ENCODE data around the gene PDCD4. TPM values are rescaled to one million over a fixed set of nuclear protein-coding genes. Genes with fewer than 3 reads are reported as not detected.

The PDCD4 gene
- total and polyA plus RNA-seq, 4 donors: 81.8 to 123 (median 104) TPM

GRCh38 chr10:110840923-110841428, 30.8 kb upstream of the PDCD4 start:
- Histone ChIP-seq H3K27ac (ENCODE audit: low read depth, low read length) (no peak overlapping the region), H3K27me3 (ENCODE audit: control insufficient read depth, insufficient read depth, low read length) (no peaks in the 10 kb centered on the region), H3K4me1 (ENCODE audit: control insufficient read depth, insufficient read depth, low read length) (peaks cover 7% of the 10 kb centered on the region), H3K9me3 (ENCODE audit: control insufficient read depth, insufficient read depth, low read length) (no peaks in the 10 kb centered on the region), H3K36me3 (ENCODE audit: control insufficient read depth, insufficient read depth, low read length) (no peaks in the 10 kb centered on the region), H3K4me3 (ENCODE audit: low read depth, low read length) (no peak overlapping the region)
- WGBS (ENCODE audit: insufficient coverage): 81% methylated on average over 1 of the region's 3 CpGs
- DNase-seq (ENCODE audit: low read depth in 4 of 6, low spot score in 6 of 6): no peak

- H3K4me3 ChIP-seq (ENCODE audit: low read depth, low read length): no peak overlapping the region
- no peak overlapping the region for H3K27ac ChIP-seq (ENCODE audit: low read depth, low read length)
- no peak for DNase-seq (ENCODE audit: low read depth in 4 of 6, low spot score in 6 of 6)
- no peaks in the 10 kb centered on the region for H3K27me3 ChIP-seq (ENCODE audit: control insufficient read depth, insufficient read depth, low read length)
- H3K4me1 ChIP-seq (ENCODE audit: control insufficient read depth, insufficient read depth, low read length): peaks cover 4% of the 10 kb centered on the region
- no peaks in the 10 kb centered on the region for H3K36me3 ChIP-seq (ENCODE audit: control insufficient read depth, insufficient read depth, low read length)
- WGBS (ENCODE audit: insufficient coverage): 89% methylated on average over 9 of the region's 9 CpGs
- no peaks in the 10 kb centered on the region for H3K9me3 ChIP-seq (ENCODE audit: control insufficient read depth, insufficient read depth, low read length)
Observed at GRCh38 chr10:110841767-110842267, 29.9 kb upstream of the PDCD4 start.

GRCh38 chr10:110842326-110842904, 29.3 kb upstream of the PDCD4 start:
- 80% methylated on average over 7 of the region's 7 CpGs for WGBS (ENCODE audit: insufficient coverage)

GRCh38 chr10:110843031-110843430, 28.7 kb upstream of the PDCD4 start:
- H3K4me1 ChIP-seq (ENCODE audit: control insufficient read depth, insufficient read depth, low read length): no peaks in the 10 kb centered on the region
- no CpG with 5 or more reads among the region's 2 CpGs for WGBS (ENCODE audit: insufficient coverage)
- no peaks in the 10 kb centered on the region for H3K9me3 ChIP-seq (ENCODE audit: control insufficient read depth, insufficient read depth, low read length)
- DNase-seq (ENCODE audit: low read depth in 4 of 6, low spot score in 6 of 6): no peak
- H3K4me3 ChIP-seq (ENCODE audit: low read depth, low read length): no peak overlapping the region
- no peak overlapping the region for H3K27ac ChIP-seq (ENCODE audit: low read depth, low read length)
- H3K36me3 ChIP-seq (ENCODE audit: control insufficient read depth, insufficient read depth, low read length): no peaks in the 10 kb centered on the region
- no peaks in the 10 kb centered on the region for H3K27me3 ChIP-seq (ENCODE audit: control insufficient read depth, insufficient read depth, low read length)

More at GRCh38 chr10:110842326-110842904, 29.3 kb upstream of the PDCD4 start:
- Histone ChIP-seq H3K27me3 (ENCODE audit: control insufficient read depth, insufficient read depth, low read length) (no peaks in the 10 kb centered on the region), H3K36me3 (ENCODE audit: control insufficient read depth, insufficient read depth, low read length) (no peaks in the 10 kb centered on the region), H3K9me3 (ENCODE audit: control insufficient read depth, insufficient read depth, low read length) (no peaks in the 10 kb centered on the region), H3K27ac (ENCODE audit: low read depth, low read length) (no peak overlapping the region), H3K4me1 (ENCODE audit: control insufficient read depth, insufficient read depth, low read length) (no peaks in the 10 kb centered on the region), H3K4me3 (ENCODE audit: low read depth, low read length) (no peak overlapping the region)
- DNase-seq (ENCODE audit: low read depth in 4 of 6, low spot score in 6 of 6): no peak

- H3K9me3 ChIP-seq (ENCODE audit: control insufficient read depth, insufficient read depth, low read length): no peaks in the 10 kb centered on the region
- 77% methylated on average over 4 of the region's 8 CpGs for WGBS (ENCODE audit: insufficient coverage)
- H3K27ac ChIP-seq (ENCODE audit: low read depth, low read length): no peak overlapping the region
- no peaks in the 10 kb centered on the region for H3K36me3 ChIP-seq (ENCODE audit: control insufficient read depth, insufficient read depth, low read length)
- H3K27me3 ChIP-seq (ENCODE audit: control insufficient read depth, insufficient read depth, low read length): no peaks in the 10 kb centered on the region
- H3K4me1 ChIP-seq (ENCODE audit: control insufficient read depth, insufficient read depth, low read length): no peaks in the 10 kb centered on the region
- DNase-seq (ENCODE audit: low read depth in 4 of 6, low spot score in 6 of 6): no peak
- H3K4me3 ChIP-seq (ENCODE audit: low read depth, low read length): no peak overlapping the region
Observed at GRCh38 chr10:110843796-110844616, 27.7 kb upstream of the PDCD4 start.

- H3K27ac ChIP-seq (ENCODE audit: low read depth, low read length): no peak overlapping the region
Observed at GRCh38 chr10:110844617-110844881, 27.2 kb upstream of the PDCD4 start.

GRCh38 chr10:110845192-110845755, 26.5 kb upstream of the PDCD4 start:
- Histone ChIP-seq H3K9me3 (ENCODE audit: control insufficient read depth, insufficient read depth, low read length) (no peaks in the 10 kb centered on the region), H3K27ac (ENCODE audit: low read depth, low read length) (no peak overlapping the region), H3K36me3 (ENCODE audit: control insufficient read depth, insufficient read depth, low read length) (no peaks in the 10 kb centered on the region), H3K27me3 (ENCODE audit: control insufficient read depth, insufficient read depth, low read length) (no peaks in the 10 kb centered on the region), H3K4me1 (ENCODE audit: control insufficient read depth, insufficient read depth, low read length) (no peaks in the 10 kb centered on the region), H3K4me3 (ENCODE audit: low read depth, low read length) (no peak overlapping the region)
- WGBS (ENCODE audit: insufficient coverage): 75% methylated on average over 1 of the region's 2 CpGs
- no peak for DNase-seq (ENCODE audit: low read depth in 4 of 6, low spot score in 6 of 6)

More at GRCh38 chr10:110844617-110844881, 27.2 kb upstream of the PDCD4 start:
- whole genome bisulfite sequencing (ENCODE audit: insufficient coverage): 93% methylated on average over 4 of the region's 4 CpGs
- H3K4me1 ChIP-seq (ENCODE audit: control insufficient read depth, insufficient read depth, low read length): no peaks in the 10 kb centered on the region
- no peaks in the 10 kb centered on the region for H3K27me3 ChIP-seq (ENCODE audit: control insufficient read depth, insufficient read depth, low read length)
- DNase-seq (ENCODE audit: low read depth in 4 of 6, low spot score in 6 of 6): no peak
- H3K4me3 ChIP-seq (ENCODE audit: low read depth, low read length): no peak overlapping the region
- H3K36me3 ChIP-seq (ENCODE audit: control insufficient read depth, insufficient read depth, low read length): no peaks in the 10 kb centered on the region
- no peaks in the 10 kb centered on the region for H3K9me3 ChIP-seq (ENCODE audit: control insufficient read depth, insufficient read depth, low read length)

GRCh38 chr10:110845756-110846620, 25.7 kb upstream of the PDCD4 start:
- 76% methylated on average over 3 of the region's 3 CpGs for WGBS (ENCODE audit: insufficient coverage)
- Histone ChIP-seq H3K27me3 (ENCODE audit: control insufficient read depth, insufficient read depth, low read length) (no peaks in the 10 kb centered on the region), H3K36me3 (ENCODE audit: control insufficient read depth, insufficient read depth, low read length) (no peaks in the 10 kb centered on the region), H3K4me1 (ENCODE audit: control insufficient read depth, insufficient read depth, low read length) (peaks cover under 1% of the 10 kb centered on the region), H3K9me3 (ENCODE audit: control insufficient read depth, insufficient read depth, low read length) (no peaks in the 10 kb centered on the region), H3K27ac (ENCODE audit: low read depth, low read length) (no peak overlapping the region), H3K4me3 (ENCODE audit: low read depth, low read length) (no peak overlapping the region)
- DNase-seq (ENCODE audit: low read depth in 4 of 6, low spot score in 6 of 6): no peak

GRCh38 chr10:110847374-110847773, 24.4 kb upstream of the PDCD4 start:
- no peak for DNase-seq (ENCODE audit: low read depth in 4 of 6, low spot score in 6 of 6)
- no peak overlapping the region for H3K4me3 ChIP-seq (ENCODE audit: low read depth, low read length)
- H3K27me3 ChIP-seq (ENCODE audit: control insufficient read depth, insufficient read depth, low read length): no peaks in the 10 kb centered on the region
- 70% methylated on average over 5 of the region's 6 CpGs for WGBS (ENCODE audit: insufficient coverage)
- peaks cover 3% of the 10 kb centered on the region for H3K4me1 ChIP-seq (ENCODE audit: control insufficient read depth, insufficient read depth, low read length)
- H3K9me3 ChIP-seq (ENCODE audit: control insufficient read depth, insufficient read depth, low read length): no peaks in the 10 kb centered on the region
- no peaks in the 10 kb centered on the region for H3K36me3 ChIP-seq (ENCODE audit: control insufficient read depth, insufficient read depth, low read length)
- no peak overlapping the region for H3K27ac ChIP-seq (ENCODE audit: low read depth, low read length)
